ENCODE data around the gene FCAR. TPM values are rescaled to one million over a fixed set of nuclear protein-coding genes. Genes with fewer than 3 reads are reported as not detected.
"Not testable (repeated sequence)": the region's sequence is repeated elsewhere in the genome, so short reads cannot be mapped to it uniquely, and the experiment has no call there.

The FCAR gene
- polyA plus RNA-seq, 1 donor, result not detected

GRCh38 chr19:54855241-54855640 lies 18.8 kb upstream of the FCAR start:
- H3K4me1 ChIP-seq (ENCODE audit: control insufficient read depth, insufficient read depth, low read length); H3K4me3 ChIP-seq (ENCODE audit: low read length); DNase-seq; H3K9me3 ChIP-seq (ENCODE audit: control insufficient read depth, low read depth, low read length); H3K27ac ChIP-seq (ENCODE audit: low read length); H3K27me3 ChIP-seq (ENCODE audit: control insufficient read depth, insufficient read depth, low read length); H3K36me3 ChIP-seq (ENCODE audit: control insufficient read depth, insufficient read depth, low read length): not testable (repeated sequence)
- 67% methylated on average over 1 of the region's 1 CpG for WGBS (ENCODE audit: insufficient coverage, low lambda C conversion rate)

GRCh38 chr19:54858476-54858875 lies 15.6 kb upstream of the FCAR start:
- not testable (repeated sequence) for H3K36me3 ChIP-seq (ENCODE audit: control insufficient read depth, insufficient read depth, low read length); H3K27ac ChIP-seq (ENCODE audit: low read length)
- WGBS (ENCODE audit: insufficient coverage, low lambda C conversion rate), result no CpG with 5 or more reads among the region's 3 CpGs

DNA sequence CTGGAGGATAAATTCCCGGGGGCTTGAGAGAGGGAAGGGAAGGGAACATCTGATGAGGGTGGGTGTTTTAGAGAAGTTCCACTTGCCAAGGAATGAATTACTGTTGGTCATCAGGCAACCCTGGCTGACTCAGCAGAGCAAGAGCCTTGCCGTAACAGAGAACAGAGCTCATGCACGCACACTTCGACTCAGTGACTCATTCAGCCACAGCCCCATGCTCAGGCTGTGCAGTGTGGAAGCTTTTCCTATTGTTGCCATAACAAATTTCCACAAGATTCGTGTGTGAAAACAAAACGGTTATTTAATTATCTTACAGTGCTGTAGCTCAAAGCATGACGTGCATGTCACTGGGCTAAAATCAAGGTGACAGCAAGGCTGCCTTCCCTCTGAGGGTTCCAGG lies 14.6 kb upstream of the FCAR start:
- H3K36me3 ChIP-seq (ENCODE audit: control insufficient read depth, insufficient read depth, low read length); H3K27ac ChIP-seq (ENCODE audit: low read length); H3K27me3 ChIP-seq (ENCODE audit: control insufficient read depth, insufficient read depth, low read length); H3K4me3 ChIP-seq (ENCODE audit: low read length); DNase-seq; H3K4me1 ChIP-seq (ENCODE audit: control insufficient read depth, insufficient read depth, low read length); H3K9me3 ChIP-seq (ENCODE audit: control insufficient read depth, low read depth, low read length): not testable (repeated sequence)
- WGBS (ENCODE audit: insufficient coverage, low lambda C conversion rate), result no CpG with 5 or more reads among the region's 7 CpGs

More at GRCh38 chr19:54858476-54858875, 15.6 kb upstream of the FCAR start:
- not testable (repeated sequence) for H3K27me3 ChIP-seq (ENCODE audit: control insufficient read depth, insufficient read depth, low read length); H3K4me1 ChIP-seq (ENCODE audit: control insufficient read depth, insufficient read depth, low read length); H3K4me3 ChIP-seq (ENCODE audit: low read length); DNase-seq; H3K9me3 ChIP-seq (ENCODE audit: control insufficient read depth, low read depth, low read length)

DNA sequence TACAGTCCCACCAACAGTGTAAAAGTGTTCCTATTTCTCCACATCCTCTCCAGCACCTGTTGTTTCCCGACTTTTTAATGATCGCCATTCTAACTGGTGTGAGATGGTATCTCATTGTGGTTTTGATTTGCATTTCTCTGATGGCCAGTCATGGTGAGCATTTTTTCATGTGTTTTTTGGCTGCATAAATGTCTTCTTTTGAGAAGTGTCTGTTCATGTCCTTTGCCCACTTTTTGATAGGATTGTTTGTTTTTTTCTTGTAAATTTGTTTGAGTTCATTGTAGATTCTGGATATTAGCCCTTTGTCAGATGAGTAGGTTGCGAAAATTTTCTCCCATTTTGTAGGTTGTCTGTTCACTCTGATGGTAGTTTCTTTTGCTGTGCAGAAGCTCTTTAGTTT lies 10.6 kb upstream of the FCAR start:
- H3K4me1 ChIP-seq (ENCODE audit: control insufficient read depth, insufficient read depth, low read length); H3K27ac ChIP-seq (ENCODE audit: low read length); H3K27me3 ChIP-seq (ENCODE audit: control insufficient read depth, insufficient read depth, low read length); H3K9me3 ChIP-seq (ENCODE audit: control insufficient read depth, low read depth, low read length); H3K4me3 ChIP-seq (ENCODE audit: low read length); H3K36me3 ChIP-seq (ENCODE audit: control insufficient read depth, insufficient read depth, low read length); DNase-seq: not testable (repeated sequence)
- WGBS (ENCODE audit: insufficient coverage, low lambda C conversion rate), result no CpG with 5 or more reads among the region's 3 CpGs

DNA sequence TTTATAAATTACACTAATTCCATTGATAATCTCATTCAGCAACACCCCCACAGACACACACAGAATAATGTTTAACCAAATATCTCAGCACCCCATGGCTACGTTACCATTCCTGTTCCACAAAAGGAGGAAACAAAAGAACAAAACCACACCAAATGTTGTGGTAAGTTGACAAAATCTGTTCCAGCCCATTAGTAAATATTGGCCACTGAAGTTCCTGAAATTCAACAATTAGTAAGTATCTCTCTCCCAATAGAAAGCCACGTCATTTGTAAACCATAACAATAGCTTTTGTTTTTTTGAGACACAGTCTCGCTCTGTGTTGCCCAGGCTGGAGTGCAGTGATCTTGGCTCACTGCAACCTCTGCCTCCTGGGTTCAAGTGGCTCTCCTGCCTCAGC lies 2.3 kb upstream of the FCAR start:
- DNase-seq, result no peak
- H3K27ac ChIP-seq (ENCODE audit: low read length), result no peak overlapping the region
- no peak overlapping the region for H3K4me3 ChIP-seq (ENCODE audit: low read length)
- no peaks in the 10 kb centered on the region for H3K27me3 ChIP-seq (ENCODE audit: control insufficient read depth, insufficient read depth, low read length)
- no peaks in the 10 kb centered on the region for H3K4me1 ChIP-seq (ENCODE audit: control insufficient read depth, insufficient read depth, low read length)
- H3K36me3 ChIP-seq (ENCODE audit: control insufficient read depth, insufficient read depth, low read length), result no peaks in the 10 kb centered on the region
- H3K9me3 ChIP-seq (ENCODE audit: control insufficient read depth, low read depth, low read length), result no peaks in the 10 kb centered on the region
- no CpG with 5 or more reads among the region's 3 CpGs for WGBS (ENCODE audit: insufficient coverage, low lambda C conversion rate)

DNA sequence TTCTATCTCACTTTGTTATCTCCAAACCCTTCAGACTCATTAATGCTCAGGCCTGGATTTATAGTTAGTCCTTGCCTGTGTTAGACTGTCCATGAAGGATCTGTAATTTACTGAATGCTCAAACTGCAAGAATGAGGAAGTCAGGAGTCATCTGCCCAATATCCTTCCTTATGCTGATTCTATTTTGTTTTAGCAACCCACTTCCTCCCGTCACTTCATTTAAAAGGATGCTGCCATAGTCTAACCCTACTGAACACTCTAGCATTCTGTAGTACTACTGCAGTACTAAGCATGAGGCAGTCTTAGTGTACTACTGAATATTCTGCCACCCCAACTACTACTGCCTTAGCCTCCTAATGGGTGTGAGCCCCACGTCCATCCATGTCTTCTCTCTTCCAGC lies 1.5 kb downstream of the FCAR start:
- Histone ChIP-seq H3K4me1 (ENCODE audit: control insufficient read depth, insufficient read depth, low read length) (no peaks in the 10 kb centered on the region), H3K4me3 (ENCODE audit: low read length) (no peak overlapping the region), H3K27ac (ENCODE audit: low read length) (no peak overlapping the region), H3K9me3 (ENCODE audit: control insufficient read depth, low read depth, low read length) (no peaks in the 10 kb centered on the region), H3K36me3 (ENCODE audit: control insufficient read depth, insufficient read depth, low read length) (no peaks in the 10 kb centered on the region), H3K27me3 (ENCODE audit: control insufficient read depth, insufficient read depth, low read length) (no peaks in the 10 kb centered on the region)
- no peak for DNase-seq
- 50% methylated on average over 1 of the region's 2 CpGs for WGBS (ENCODE audit: insufficient coverage, low lambda C conversion rate)

GRCh38 chr19:54877471-54877870 lies 3.4 kb downstream of the FCAR start:
- no peak for DNase-seq
- H3K27ac ChIP-seq (ENCODE audit: low read length), result no peak overlapping the region
- H3K9me3 ChIP-seq (ENCODE audit: control insufficient read depth, low read depth, low read length), result no peaks in the 10 kb centered on the region
- H3K27me3 ChIP-seq (ENCODE audit: control insufficient read depth, insufficient read depth, low read length), result peaks cover 7% of the 10 kb centered on the region
- no peak overlapping the region for H3K4me3 ChIP-seq (ENCODE audit: low read length)
- 71% methylated on average over 1 of the region's 3 CpGs for WGBS (ENCODE audit: insufficient coverage, low lambda C conversion rate)
- no peaks in the 10 kb centered on the region for H3K36me3 ChIP-seq (ENCODE audit: control insufficient read depth, insufficient read depth, low read length)
- H3K4me1 ChIP-seq (ENCODE audit: control insufficient read depth, insufficient read depth, low read length), result no peaks in the 10 kb centered on the region

DNA sequence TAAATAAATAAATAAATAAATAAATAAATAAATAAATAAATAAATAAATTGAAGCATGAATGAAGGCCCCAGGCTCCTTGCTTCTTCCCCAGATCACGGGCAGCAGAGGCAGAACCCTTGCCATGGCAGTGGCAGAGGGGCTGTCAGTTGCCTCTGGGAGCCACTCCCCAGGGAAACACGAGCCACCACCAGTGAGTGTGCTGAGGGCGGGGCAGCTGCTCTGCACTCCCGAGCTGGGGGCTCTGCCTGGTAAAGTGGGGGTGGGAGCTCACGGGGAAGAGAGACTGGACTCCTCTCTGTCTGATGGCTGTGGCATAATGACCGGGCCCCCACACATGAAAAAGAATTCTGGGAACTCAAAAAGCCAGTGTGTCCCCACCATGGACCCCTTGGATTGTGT lies 7.8 kb downstream of the FCAR start:
- Histone ChIP-seq H3K9me3 (ENCODE audit: control insufficient read depth, low read depth, low read length) (no peaks in the 10 kb centered on the region), H3K4me3 (ENCODE audit: low read length) (no peak overlapping the region), H3K27ac (ENCODE audit: low read length) (no peak overlapping the region), H3K36me3 (ENCODE audit: control insufficient read depth, insufficient read depth, low read length) (no peaks in the 10 kb centered on the region), H3K4me1 (ENCODE audit: control insufficient read depth, insufficient read depth, low read length) (no peaks in the 10 kb centered on the region), H3K27me3 (ENCODE audit: control insufficient read depth, insufficient read depth, low read length) (peaks cover 7% of the 10 kb centered on the region)
- WGBS (ENCODE audit: insufficient coverage, low lambda C conversion rate), result no CpG with 5 or more reads among the region's 6 CpGs
- DNase-seq, result no peak

- peaks cover 7% of the 10 kb centered on the region for H3K27me3 ChIP-seq (ENCODE audit: control insufficient read depth, insufficient read depth, low read length)
- no peak for DNase-seq
- H3K4me3 ChIP-seq (ENCODE audit: low read length), result no peak overlapping the region
- 90% methylated on average over 2 of the region's 7 CpGs for WGBS (ENCODE audit: insufficient coverage, low lambda C conversion rate)
- no peaks in the 10 kb centered on the region for H3K36me3 ChIP-seq (ENCODE audit: control insufficient read depth, insufficient read depth, low read length)
- no peaks in the 10 kb centered on the region for H3K4me1 ChIP-seq (ENCODE audit: control insufficient read depth, insufficient read depth, low read length)
- H3K9me3 ChIP-seq (ENCODE audit: control insufficient read depth, low read depth, low read length), result no peaks in the 10 kb centered on the region
- H3K27ac ChIP-seq (ENCODE audit: low read length), result no peak overlapping the region
These were observed 8.7 kb downstream of the FCAR start for GRCh38 chr19:54882758-54883157.

- Histone ChIP-seq H3K9me3 (ENCODE audit: control insufficient read depth, low read depth, low read length) (no peaks in the 10 kb centered on the region), H3K27me3 (ENCODE audit: control insufficient read depth, insufficient read depth, low read length) (peaks cover 7% of the 10 kb centered on the region), H3K4me3 (ENCODE audit: low read length) (no peak overlapping the region), H3K27ac (ENCODE audit: low read length) (no peak overlapping the region), H3K36me3 (ENCODE audit: control insufficient read depth, insufficient read depth, low read length) (no peaks in the 10 kb centered on the region), H3K4me1 (ENCODE audit: control insufficient read depth, insufficient read depth, low read length) (no peaks in the 10 kb centered on the region)
- no CpG with 5 or more reads among the region's 9 CpGs for WGBS (ENCODE audit: insufficient coverage, low lambda C conversion rate)
- no peak for DNase-seq
These were observed 9.2 kb downstream of the FCAR start for GRCh38 chr19:54883228-54883627.

GRCh38 chr19:54888239-54888638 lies 14.2 kb downstream of the FCAR start:
- H3K36me3 ChIP-seq (ENCODE audit: control insufficient read depth, insufficient read depth, low read length), result no peaks in the 10 kb centered on the region
- H3K4me1 ChIP-seq (ENCODE audit: control insufficient read depth, insufficient read depth, low read length), result no peaks in the 10 kb centered on the region
- H3K27ac ChIP-seq (ENCODE audit: low read length), result no peak overlapping the region
- H3K9me3 ChIP-seq (ENCODE audit: control insufficient read depth, low read depth, low read length), result no peaks in the 10 kb centered on the region
- H3K4me3 ChIP-seq (ENCODE audit: low read length), result no peak overlapping the region
- H3K27me3 ChIP-seq (ENCODE audit: control insufficient read depth, insufficient read depth, low read length), result no peaks in the 10 kb centered on the region
- WGBS (ENCODE audit: insufficient coverage, low lambda C conversion rate), result no CpG with 5 or more reads among the region's 10 CpGs
- DNase-seq, result no peak
